DMS79 (cell line): Measurements from ENCODE around the gene BTNL8.
"Not testable (repeated sequence)": the region's sequence is repeated elsewhere in the genome, so short reads cannot be mapped to it uniquely, and the experiment has no call there.

Source experiments
- DNase-seq: peaks from one replicate; lab custom pipeline; 2025; lab: John Stamatoyannopoulos, UW

Gene BTNL8

GRCh38 chr5:180875860-180876426, 23.0 kb upstream of the BTNL8 start:
- no peak for DNase-seq

GRCh38 chr5:180885845-180886529, 13.0 kb upstream of the BTNL8 start:
- not testable (repeated sequence) for DNase-seq

- DNase-seq, result no peak
These were observed 9.6 kb upstream of the BTNL8 start for GRCh38 chr5:180889381-180889780.

GRCh38 chr5:180895330-180895729, 3.6 kb upstream of the BTNL8 start:
- not testable (repeated sequence) for DNase-seq

GRCh38 chr5:180900178-180900577, 1.2 kb downstream of the BTNL8 start:
- no peak for DNase-seq

GRCh38 chr5:180901319-180902009, 2.5 kb downstream of the BTNL8 start:
- no peak for DNase-seq

GRCh38 chr5:180908400-180908799, 9.4 kb downstream of the BTNL8 start:
- no peak for DNase-seq

GRCh38 chr5:180908998-180909731, 10.2 kb downstream of the BTNL8 start:
- DNase-seq, result no peak

GRCh38 chr5:180909782-180910181, 10.8 kb downstream of the BTNL8 start:
- DNase-seq, result no peak

- no peak for DNase-seq
These were observed 11.2 kb downstream of the BTNL8 start for GRCh38 chr5:180910182-180910581.

- DNase-seq, result no peak
These were observed 11.8 kb downstream of the BTNL8 start for GRCh38 chr5:180910735-180911134.

GRCh38 chr5:180914646-180915045, 15.7 kb downstream of the BTNL8 start:
- no peak for DNase-seq

- DNase-seq, result no peak
These were observed 17.0 kb downstream of the BTNL8 start for GRCh38 chr5:180915924-180916323.

- DNase-seq, result no peak
These were observed 19.4 kb downstream of the BTNL8 start for GRCh38 chr5:180918380-180918779.

GRCh38 chr5:180920710-180921109, 21.8 kb downstream of the BTNL8 start:
- no peak for DNase-seq

- no peak for DNase-seq
These were observed 24.0 kb downstream of the BTNL8 start for GRCh38 chr5:180922932-180923331.

GRCh38 chr5:180932660-180933059, 33.7 kb downstream of the BTNL8 start:
- DNase-seq, result no peak

- DNase-seq, result no peak
These were observed 36.2 kb downstream of the BTNL8 start for GRCh38 chr5:180935203-180935602.

- DNase-seq, result no peak
These were observed 39.3 kb downstream of the BTNL8 start for GRCh38 chr5:180938294-180938693.

- no peak for DNase-seq
These were observed 51.5 kb downstream of the BTNL8 start for GRCh38 chr5:180950291-180950949.

GRCh38 chr5:180959661-180960060, 60.7 kb downstream of the BTNL8 start:
- DNase-seq, result no peak

- DNase-seq, result no peak
These were observed 61.2 kb downstream of the BTNL8 start for GRCh38 chr5:180960209-180960608.
